AG09319 (cell line): ENCODE data around the gene OPA1.

Experiments used
- DNase-seq: peaks from one replicate; pipeline ENCODE4 v3.0.0-alpha.2; 2010; ENCODE audit warnings: low read depth; ENCODE audit errors: extremely low read depth
- CTCF ChIP-seq: IDR thresholded peaks from 2 replicates; pipeline ENCODE4 v1.5.1; 2011; ENCODE audit warnings: low read depth, mild to moderate bottlenecking, inconsistent platforms, low read length, moderate library complexity

The OPA1 gene

GRCh38 chr3:193564012-193564411 lies 29.0 kb upstream of the OPA1 start:
- no peak for DNase-seq
- no peak for TF ChIP-seq CTCF

GRCh38 chr3:193569119-193569518 lies 23.9 kb upstream of the OPA1 start:
- no peak for TF ChIP-seq CTCF
- DNase-seq: no peak

- TF ChIP-seq CTCF: peak; percentile 83
- DNase-seq: peak; percentile 8
Observed at GRCh38 chr3:193572426-193572908, 20.5 kb upstream of the OPA1 start.

GRCh38 chr3:193573403-193574191 lies 19.4 kb upstream of the OPA1 start:
- no peak for DNase-seq
- no peak for TF ChIP-seq CTCF

GRCh38 chr3:193574488-193575070 lies 18.4 kb upstream of the OPA1 start:
- no peak for TF ChIP-seq CTCF
- DNase-seq: no peak

GRCh38 chr3:193585530-193585929 lies 7.5 kb upstream of the OPA1 start:
- TF ChIP-seq CTCF: no peak
- DNase-seq: no peak

GRCh38 chr3:193586526-193586925 lies 6.5 kb upstream of the OPA1 start:
- TF ChIP-seq CTCF: no peak
- no peak for DNase-seq
